ENCODE results near the gene DIO2. TPM values are rescaled to one million over a fixed set of nuclear protein-coding genes. Genes with fewer than 3 reads are reported as not detected.

The DIO2 gene
- total RNA-seq, 1 donor from 2014 or later, result 4.7 TPM

GRCh38 chr14:80186301-80186800, 25.0 kb downstream of the DIO2 start:
- DNase-seq (ENCODE audit: low read depth) (no peak), FAIRE-seq (no peak)
- Histone ChIP-seq H2AFZ (ENCODE audit: low read depth, low read length) (no peak overlapping the region), H3K9me3 (ENCODE audit: insufficient read depth, low read depth, low read length) (no peaks in the 10 kb centered on the region), H3K27me3 (ENCODE audit: insufficient read depth, low read length) (no peaks in the 10 kb centered on the region), H3K4me3 (ENCODE audit: insufficient read depth, low read depth, low read length) (no peak overlapping the region), H3K79me2 (ENCODE audit: insufficient read depth, low read length) (no peaks in the 10 kb centered on the region), H3K36me3 (ENCODE audit: insufficient read depth, low read length) (no peaks in the 10 kb centered on the region), H3K9ac (ENCODE audit: low read length) (no peak overlapping the region), H4K20me1 (ENCODE audit: insufficient read depth, low read length) (no peaks in the 10 kb centered on the region), H3K4me2 (ENCODE audit: low read length) (no peak overlapping the region), H3K4me1 (ENCODE audit: insufficient read depth, low read length) (no peaks in the 10 kb centered on the region), H3K27ac (ENCODE audit: low read depth, low read length) (no peak overlapping the region)
- no peak overlapping the region for H3K4me3 Mint-ChIP-seq (ENCODE audit: unreplicated experiment)
- H3K9me3 Mint-ChIP-seq (ENCODE audit: unreplicated experiment), result no peaks in the 10 kb centered on the region
- peaks cover 2% of the 10 kb centered on the region for H3K27me3 Mint-ChIP-seq (ENCODE audit: low read depth, unreplicated experiment)
- H3K27ac Mint-ChIP-seq (ENCODE audit: unreplicated experiment), result no peak overlapping the region
- H3K36me3 Mint-ChIP-seq (ENCODE audit: low read depth, unreplicated experiment), result no peaks in the 10 kb centered on the region
- TF ChIP-seq EZH2 (IDR thresholded peaks at IDR 0.05; ENCODE audit: insufficient read depth, low read length), result no peak
- no peaks in the 10 kb centered on the region for H3K4me1 Mint-ChIP-seq (ENCODE audit: low read depth, unreplicated experiment)

DNA sequence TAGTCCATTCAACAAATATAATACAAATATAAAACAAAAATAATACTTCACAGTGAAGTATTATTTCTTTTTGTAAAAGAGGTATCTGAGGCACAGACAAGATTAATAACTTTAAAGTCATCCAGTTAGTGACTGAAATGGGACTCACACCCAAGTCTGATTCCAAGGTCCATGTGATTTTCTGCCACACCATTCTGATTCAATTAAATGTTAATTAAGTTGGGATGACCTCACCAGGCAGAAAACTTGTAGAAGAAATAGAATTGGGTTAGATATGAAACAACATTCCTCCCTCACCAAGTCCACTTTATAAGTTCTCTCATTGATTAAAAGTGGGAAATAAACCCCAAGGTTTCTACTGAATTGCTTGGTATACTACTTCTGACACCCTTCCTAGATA, 34.4 kb downstream of the DIO2 start:
- Histone ChIP-seq H3K79me2 (ENCODE audit: insufficient read depth, low read length) (no peaks in the 10 kb centered on the region), H3K4me3 (ENCODE audit: insufficient read depth, low read depth, low read length) (no peak overlapping the region), H3K36me3 (ENCODE audit: insufficient read depth, low read length) (no peaks in the 10 kb centered on the region), H4K20me1 (ENCODE audit: insufficient read depth, low read length) (no peaks in the 10 kb centered on the region), H3K4me2 (ENCODE audit: low read length) (no peak overlapping the region), H3K27me3 (ENCODE audit: insufficient read depth, low read length) (no peaks in the 10 kb centered on the region), H2AFZ (ENCODE audit: low read depth, low read length) (no peak overlapping the region), H3K4me1 (ENCODE audit: insufficient read depth, low read length) (no peaks in the 10 kb centered on the region), H3K9ac (ENCODE audit: low read length) (no peak overlapping the region), H3K9me3 (ENCODE audit: insufficient read depth, low read depth, low read length) (no peaks in the 10 kb centered on the region), H3K27ac (ENCODE audit: low read depth, low read length) (no peak overlapping the region)
- peaks cover 12% of the 10 kb centered on the region for H3K4me1 Mint-ChIP-seq (ENCODE audit: low read depth, unreplicated experiment)
- no peaks in the 10 kb centered on the region for H3K9me3 Mint-ChIP-seq (ENCODE audit: unreplicated experiment)
- TF ChIP-seq, protein P1, sequence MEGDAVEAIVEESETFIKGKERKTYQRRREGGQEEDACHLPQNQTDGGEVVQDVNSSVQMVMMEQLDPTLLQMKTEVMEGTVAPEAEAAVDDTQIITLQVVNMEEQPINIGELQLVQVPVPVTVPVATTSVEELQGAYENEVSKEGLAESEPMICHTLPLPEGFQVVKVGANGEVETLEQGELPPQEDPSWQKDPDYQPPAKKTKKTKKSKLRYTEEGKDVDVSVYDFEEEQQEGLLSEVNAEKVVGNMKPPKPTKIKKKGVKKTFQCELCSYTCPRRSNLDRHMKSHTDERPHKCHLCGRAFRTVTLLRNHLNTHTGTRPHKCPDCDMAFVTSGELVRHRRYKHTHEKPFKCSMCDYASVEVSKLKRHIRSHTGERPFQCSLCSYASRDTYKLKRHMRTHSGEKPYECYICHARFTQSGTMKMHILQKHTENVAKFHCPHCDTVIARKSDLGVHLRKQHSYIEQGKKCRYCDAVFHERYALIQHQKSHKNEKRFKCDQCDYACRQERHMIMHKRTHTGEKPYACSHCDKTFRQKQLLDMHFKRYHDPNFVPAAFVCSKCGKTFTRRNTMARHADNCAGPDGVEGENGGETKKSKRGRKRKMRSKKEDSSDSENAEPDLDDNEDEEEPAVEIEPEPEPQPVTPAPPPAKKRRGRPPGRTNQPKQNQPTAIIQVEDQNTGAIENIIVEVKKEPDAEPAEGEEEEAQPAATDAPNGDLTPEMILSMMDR (IDR thresholded peaks at IDR 0.05; ENCODE audit: insufficient read depth, low read depth, low read length), result no peak
- no peak for TF ChIP-seq EZH2 (IDR thresholded peaks at IDR 0.05; ENCODE audit: insufficient read depth, low read length)
- no peak overlapping the region for H3K27ac Mint-ChIP-seq (ENCODE audit: unreplicated experiment)
- DNase-seq (ENCODE audit: low read depth) (no peak), FAIRE-seq (no peak)
- no peak overlapping the region for H3K4me3 Mint-ChIP-seq (ENCODE audit: unreplicated experiment)
- no peaks in the 10 kb centered on the region for H3K27me3 Mint-ChIP-seq (ENCODE audit: low read depth, unreplicated experiment)
- no peaks in the 10 kb centered on the region for H3K36me3 Mint-ChIP-seq (ENCODE audit: low read depth, unreplicated experiment)

- Mint-ChIP-seq H3K4me1 (ENCODE audit: low read depth, unreplicated experiment) (peaks cover 12% of the 10 kb centered on the region), H3K27me3 (ENCODE audit: low read depth, unreplicated experiment) (no peaks in the 10 kb centered on the region), H3K4me3 (ENCODE audit: unreplicated experiment) (no peak overlapping the region), H3K36me3 (ENCODE audit: low read depth, unreplicated experiment) (no peaks in the 10 kb centered on the region), H3K9me3 (ENCODE audit: unreplicated experiment) (peaks cover 1% of the 10 kb centered on the region), H3K27ac (ENCODE audit: unreplicated experiment) (peak overlapping the region; percentile 48)
- DNase-seq (ENCODE audit: low read depth) (peak; percentile 23), FAIRE-seq (no peak)
- Histone ChIP-seq H3K4me3 (ENCODE audit: insufficient read depth, low read depth, low read length) (no peak overlapping the region), H3K27me3 (ENCODE audit: insufficient read depth, low read length) (peaks cover 3% of the 10 kb centered on the region), H3K36me3 (ENCODE audit: insufficient read depth, low read length) (no peaks in the 10 kb centered on the region), H3K9ac (ENCODE audit: low read length) (no peak overlapping the region), H3K27ac (ENCODE audit: low read depth, low read length) (no peak overlapping the region), H3K9me3 (ENCODE audit: insufficient read depth, low read depth, low read length) (no peaks in the 10 kb centered on the region), H2AFZ (ENCODE audit: low read depth, low read length) (no peak overlapping the region), H3K4me1 (ENCODE audit: insufficient read depth, low read length) (no peaks in the 10 kb centered on the region), H3K79me2 (ENCODE audit: insufficient read depth, low read length) (no peaks in the 10 kb centered on the region), H3K4me2 (ENCODE audit: low read length) (no peak overlapping the region), H4K20me1 (ENCODE audit: insufficient read depth, low read length) (no peaks in the 10 kb centered on the region)
- TF ChIP-seq EZH2 (IDR thresholded peaks at IDR 0.05; ENCODE audit: insufficient read depth, low read length), result no peak
- TF ChIP-seq, protein P1 (IDR thresholded peaks at IDR 0.05; ENCODE audit: insufficient read depth, low read depth, low read length), result no peak
Observed at GRCh38 chr14:80172375-80173051, 38.8 kb downstream of the DIO2 start.
